ENCODE results near the gene COL8A2.
"Not testable (repeated sequence)": the region's sequence is repeated elsewhere in the genome, so short reads cannot be mapped to it uniquely, and the experiment has no call there.

The COL8A2 gene

GRCh38 chr1:36125129-36125991 lies at the start of gene COL8A2:
COL8A2 (minus strand) TSS chr1:36125222; CDS start chr1:36100242, 24,980 bp downstream.
- no peak for DNase-seq (ENCODE audit: low read depth)

- DNase-seq (ENCODE audit: low read depth), result no peak
Observed at GRCh38 chr1:36174713-36175112, 49.7 kb upstream of the COL8A2 start.

GRCh38 chr1:36172983-36173382 lies 48.0 kb upstream of the COL8A2 start:
- DNase-seq (ENCODE audit: low read depth), result no peak

GRCh38 chr1:36172017-36172747 lies 47.2 kb upstream of the COL8A2 start:
- no peak for DNase-seq (ENCODE audit: low read depth)

- DNase-seq (ENCODE audit: low read depth), result no peak
Observed at GRCh38 chr1:36170643-36171412, 45.8 kb upstream of the COL8A2 start.

- no peak for DNase-seq (ENCODE audit: low read depth)
Observed at GRCh38 chr1:36168514-36168913, 43.5 kb upstream of the COL8A2 start.

- DNase-seq (ENCODE audit: low read depth), result no peak
Observed at GRCh38 chr1:36166938-36167905, 42.2 kb upstream of the COL8A2 start.

- DNase-seq (ENCODE audit: low read depth), result no peak
Observed at GRCh38 chr1:36166136-36166535, 41.1 kb upstream of the COL8A2 start.

- DNase-seq (ENCODE audit: low read depth), result no peak
Observed at GRCh38 chr1:36165145-36165544, 40.1 kb upstream of the COL8A2 start.

- DNase-seq (ENCODE audit: low read depth), result no peak
Observed at GRCh38 chr1:36164361-36164760, 39.3 kb upstream of the COL8A2 start.

- DNase-seq (ENCODE audit: low read depth), result no peak
Observed at GRCh38 chr1:36163426-36163825, 38.4 kb upstream of the COL8A2 start.

- no peak for DNase-seq (ENCODE audit: low read depth)
Observed at GRCh38 chr1:36162680-36163239, 37.7 kb upstream of the COL8A2 start.

GRCh38 chr1:36161641-36162531 lies 36.9 kb upstream of the COL8A2 start:
- DNase-seq (ENCODE audit: low read depth), result no peak

GRCh38 chr1:36160949-36161485 lies 36.0 kb upstream of the COL8A2 start:
- no peak for DNase-seq (ENCODE audit: low read depth)

GRCh38 chr1:36160388-36160948 lies 35.4 kb upstream of the COL8A2 start:
- no peak for DNase-seq (ENCODE audit: low read depth)

- DNase-seq (ENCODE audit: low read depth), result no peak
Observed at GRCh38 chr1:36159614-36160387, 34.8 kb upstream of the COL8A2 start.

- DNase-seq (ENCODE audit: low read depth), result not testable (repeated sequence)
Observed at GRCh38 chr1:36158827-36159252, 33.8 kb upstream of the COL8A2 start.
